HG02798 (cell line): ENCODE data around the gene ATOH1.
A peak's percentile ranks its signal among the peaks of the same experiment; 100 is the strongest.

Experiments used
- ATAC-seq: cut with Tn5 transposase; IDR thresholded peaks from one replicate; pipeline ENCODE4 v1.9.1; 2021; ENCODE audit warnings: mild to moderate bottlenecking; ENCODE audit not compliant: unreplicated experiment, poor library complexity

Gene ATOH1

GRCh38 chr4:93834249-93835066 is 5.9 kb downstream of the ATOH1 start:
- ATAC-seq: peak; percentile 53

GRCh38 chr4:93835929-93836328 is 7.4 kb downstream of the ATOH1 start:
- no peak for ATAC-seq

GRCh38 chr4:93839704-93840103 is 11.2 kb downstream of the ATOH1 start:
- ATAC-seq: no peak

GRCh38 chr4:93841803-93842345 is 13.3 kb downstream of the ATOH1 start:
- no peak for ATAC-seq

- peak; percentile 72 for ATAC-seq
Observed at GRCh38 chr4:93842601-93843252, 14.2 kb downstream of the ATOH1 start.

- ATAC-seq: no peak
Observed at GRCh38 chr4:93843772-93844171, 15.2 kb downstream of the ATOH1 start.

GRCh38 chr4:93852680-93853079 is 24.1 kb downstream of the ATOH1 start:
- no peak for ATAC-seq

- peak; percentile 59 for ATAC-seq
Observed at GRCh38 chr4:93855926-93856325, 27.4 kb downstream of the ATOH1 start.

- ATAC-seq: no peak
Observed at GRCh38 chr4:93865650-93866049, 37.1 kb downstream of the ATOH1 start.

GRCh38 chr4:93867416-93868001 is 39.0 kb downstream of the ATOH1 start:
- no peak for ATAC-seq

- ATAC-seq: no peak
Observed at GRCh38 chr4:93870876-93871458, 42.4 kb downstream of the ATOH1 start.

GRCh38 chr4:93876754-93877153 is 48.2 kb downstream of the ATOH1 start:
- ATAC-seq: no peak

GRCh38 chr4:93878566-93878965 is 50.0 kb downstream of the ATOH1 start:
- peak; percentile 32 for ATAC-seq

- peak; percentile 93 for ATAC-seq
Observed at GRCh38 chr4:93879919-93880318, 51.4 kb downstream of the ATOH1 start.
